ENCODE results near the gene GFRA4. TPM values are rescaled to one million over a fixed set of nuclear protein-coding genes. Genes with fewer than 3 reads are reported as not detected.

GFRA4 gene
- polyA plus RNA-seq, 2 of the 4 experiments (the other 2 are of a cell fraction), result not detected

- ChIA-PET POLR2A (interaction anchor here (0.6 kb wide), 1 partner anchor 35 kb away, joined by 4 read pairs; no protein-coding TSS in a partner anchor), CTCF (interaction anchor here (0.9 to 1.4 kb wide), 3 partner anchors 43 to 119 kb away, joined by 3 to 4 read pairs (median 3); no protein-coding TSS in a partner anchor)
- Histone ChIP-seq H3K9me3 (no peaks in the 10 kb centered on the region), H3K4me3 (no peak overlapping the region), H3K4me1 (no peaks in the 10 kb centered on the region), H3K27ac (no peak overlapping the region), H3K4me2 (no peak overlapping the region)
- no peak for DNase-seq (ENCODE audit: low read depth in 1 of 2, low spot score in 1 of 2)
- no peak for FAIRE-seq
- 78% methylated on average over 6 of the region's 6 CpGs for WGBS (ENCODE audit: missing lambda C conversion rate)
- ATAC-seq, result no peak
- TF ChIP-seq HDAC2 (IDR thresholded peaks at IDR 0.05) (no peak), ZC3H11A (IDR thresholded peaks at IDR 0.05) (no peak), MAZ (IDR thresholded peaks at IDR 0.05; ENCODE audit: borderline replicate concordance, low read depth, low read length) (no peak), CBX8 (IDR thresholded peaks at IDR 0.05) (no peak), PHF8 (IDR thresholded peaks at IDR 0.05; ENCODE audit: borderline replicate concordance, low read depth) (no peak), TP53 (CRISPR knock-in tag; IDR thresholded peaks at IDR 0.05) (no peak), ZFP36 (IDR thresholded peaks at IDR 0.05; ENCODE audit: borderline replicate concordance, partially characterized antibody) (no peak), HEYL (CRISPR knock-in tag; IDR thresholded peaks at IDR 0.05) (no peak), HMGXB4 (CRISPR knock-in tag; IDR thresholded peaks at IDR 0.05; ENCODE audit: borderline replicate concordance) (no peak), GATA3 (IDR thresholded peaks at IDR 0.05; ENCODE audit: borderline replicate concordance) (no peak), EHMT2 (IDR thresholded peaks at IDR 0.05; ENCODE audit: low read depth) (no peak)
- TF ChIP-seq, protein P1, sequence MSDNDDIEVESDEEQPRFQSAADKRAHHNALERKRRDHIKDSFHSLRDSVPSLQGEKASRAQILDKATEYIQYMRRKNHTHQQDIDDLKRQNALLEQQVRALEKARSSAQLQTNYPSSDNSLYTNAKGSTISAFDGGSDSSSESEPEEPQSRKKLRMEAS (IDR thresholded peaks at IDR 0.05), result no peak
- TF ChIP-seq, protein P2, sequence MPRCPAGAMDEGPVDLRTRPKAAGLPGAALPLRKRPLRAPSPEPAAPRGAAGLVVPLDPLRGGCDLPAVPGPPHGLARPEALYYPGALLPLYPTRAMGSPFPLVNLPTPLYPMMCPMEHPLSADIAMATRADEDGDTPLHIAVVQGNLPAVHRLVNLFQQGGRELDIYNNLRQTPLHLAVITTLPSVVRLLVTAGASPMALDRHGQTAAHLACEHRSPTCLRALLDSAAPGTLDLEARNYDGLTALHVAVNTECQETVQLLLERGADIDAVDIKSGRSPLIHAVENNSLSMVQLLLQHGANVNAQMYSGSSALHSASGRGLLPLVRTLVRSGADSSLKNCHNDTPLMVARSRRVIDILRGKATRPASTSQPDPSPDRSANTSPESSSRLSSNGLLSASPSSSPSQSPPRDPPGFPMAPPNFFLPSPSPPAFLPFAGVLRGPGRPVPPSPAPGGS (IDR thresholded peaks at IDR 0.05), result no peak
Measured at GRCh38 chr20:3633913-3634478, 29.2 kb downstream of the GFRA4 start.

DNA sequence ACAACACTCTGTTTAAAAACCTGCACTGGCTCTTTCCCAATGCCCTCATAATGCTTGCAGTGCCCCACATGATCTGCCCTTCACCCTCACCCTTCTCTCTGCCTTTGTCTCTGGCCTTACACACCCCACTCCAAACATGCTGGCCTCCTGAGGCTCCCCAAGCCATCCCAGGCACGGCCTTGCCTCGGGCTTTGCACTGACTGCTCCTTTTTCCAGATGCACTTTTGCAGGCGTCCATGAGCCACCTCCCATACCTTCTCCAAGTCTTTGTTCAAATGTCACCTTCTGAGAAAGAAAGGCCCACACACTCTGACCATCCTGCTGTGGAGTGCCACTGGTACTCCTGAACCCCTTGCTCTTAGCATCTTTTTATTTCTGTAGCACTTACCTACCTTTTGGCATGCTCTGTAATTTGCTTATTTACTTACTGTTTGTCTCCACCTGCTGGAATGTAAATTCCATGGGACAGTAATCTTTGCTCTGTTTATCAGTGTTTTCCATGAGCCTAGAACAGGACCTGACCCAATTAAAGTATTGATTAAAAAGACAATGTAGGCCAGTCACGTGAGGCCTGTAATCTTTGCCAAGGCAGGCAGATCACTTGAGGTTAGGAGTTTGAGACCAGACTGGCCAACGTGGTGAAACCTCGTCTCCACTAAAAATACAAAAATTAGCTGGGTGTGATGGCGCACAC, 30.7 kb downstream of the GFRA4 start:
- Histone ChIP-seq H3K4me1 (no peaks in the 10 kb centered on the region), H3K9me3 (no peaks in the 10 kb centered on the region), H3K4me3 (no peak overlapping the region), H3K4me2 (no peak overlapping the region), H3K27ac (no peak overlapping the region)
- TF ChIP-seq, protein P3, sequence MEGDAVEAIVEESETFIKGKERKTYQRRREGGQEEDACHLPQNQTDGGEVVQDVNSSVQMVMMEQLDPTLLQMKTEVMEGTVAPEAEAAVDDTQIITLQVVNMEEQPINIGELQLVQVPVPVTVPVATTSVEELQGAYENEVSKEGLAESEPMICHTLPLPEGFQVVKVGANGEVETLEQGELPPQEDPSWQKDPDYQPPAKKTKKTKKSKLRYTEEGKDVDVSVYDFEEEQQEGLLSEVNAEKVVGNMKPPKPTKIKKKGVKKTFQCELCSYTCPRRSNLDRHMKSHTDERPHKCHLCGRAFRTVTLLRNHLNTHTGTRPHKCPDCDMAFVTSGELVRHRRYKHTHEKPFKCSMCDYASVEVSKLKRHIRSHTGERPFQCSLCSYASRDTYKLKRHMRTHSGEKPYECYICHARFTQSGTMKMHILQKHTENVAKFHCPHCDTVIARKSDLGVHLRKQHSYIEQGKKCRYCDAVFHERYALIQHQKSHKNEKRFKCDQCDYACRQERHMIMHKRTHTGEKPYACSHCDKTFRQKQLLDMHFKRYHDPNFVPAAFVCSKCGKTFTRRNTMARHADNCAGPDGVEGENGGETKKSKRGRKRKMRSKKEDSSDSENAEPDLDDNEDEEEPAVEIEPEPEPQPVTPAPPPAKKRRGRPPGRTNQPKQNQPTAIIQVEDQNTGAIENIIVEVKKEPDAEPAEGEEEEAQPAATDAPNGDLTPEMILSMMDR (IDR thresholded peaks at IDR 0.05), result peak; percentile 33; the same call in 1 of the 3 replicates
- peak; percentile 18 to 35; a peak in 2 of 5 replicates for TF ChIP-seq RAD21 (conservative IDR thresholded peaks at IDR 0.05 in 1 of 2, IDR thresholded peaks at IDR 0.05 in 1 of 2)
- peak; percentile 22; the same call in 1 of the 3 replicates for TF ChIP-seq SMC3 (IDR thresholded peaks at IDR 0.05)
- no peak for TF ChIP-seq GATA3 (IDR thresholded peaks at IDR 0.05; ENCODE audit: borderline replicate concordance)
- POLR2A ChIA-PET, result no interaction called here
- ATAC-seq (peak; percentile 23 to 64; a peak in 3 of 6 replicates), DNase-seq (ENCODE audit: low read depth in 1 of 2, low spot score in 1 of 2) (no peak), FAIRE-seq (no peak)
- CTCF ChIA-PET, result interaction anchor here (1.4 kb wide), 1 partner anchor 70 kb away, joined by 4 read pairs; no protein-coding TSS in a partner anchor
- WGBS (ENCODE audit: missing lambda C conversion rate), result 87% methylated on average over 7 of the region's 7 CpGs
